Measurements from ENCODE around the gene CHN2. TPM values are rescaled to one million over a fixed set of nuclear protein-coding genes. Genes with fewer than 3 reads are reported as not detected.

CHN2 gene
- total RNA-seq, 1 donor, result 0.81 TPM

- DNase-seq (ENCODE audit: low read depth), result no peak
- H3K4me3 ChIP-seq (ENCODE audit: low read depth, low read length), result no peak overlapping the region
Measured at GRCh38 chr7:29480934-29481651, 286.5 kb downstream of the CHN2 start.

GRCh38 chr7:29482056-29482455 is 287.5 kb downstream of the CHN2 start:
- TF ChIP-seq CTCF (IDR thresholded peaks at IDR 0.05; ENCODE audit: insufficient read depth, low read length), result no peak
- no peak for DNase-seq (ENCODE audit: low read depth)
- H3K4me3 ChIP-seq (ENCODE audit: low read depth, low read length), result no peak overlapping the region

More at GRCh38 chr7:29480934-29481651, 286.5 kb downstream of the CHN2 start:
- TF ChIP-seq CTCF (IDR thresholded peaks at IDR 0.05; ENCODE audit: insufficient read depth, low read length), result no peak

- no peak for TF ChIP-seq CTCF (IDR thresholded peaks at IDR 0.05; ENCODE audit: insufficient read depth, low read length)
- peak; percentile 30 for DNase-seq (ENCODE audit: low read depth)
- no peak overlapping the region for H3K4me3 ChIP-seq (ENCODE audit: low read depth, low read length)
Measured at GRCh38 chr7:29483219-29484104, 288.9 kb downstream of the CHN2 start.

- TF ChIP-seq CTCF (IDR thresholded peaks at IDR 0.05; ENCODE audit: insufficient read depth, low read length), result no peak
- DNase-seq (ENCODE audit: low read depth), result no peak
- no peak overlapping the region for H3K4me3 ChIP-seq (ENCODE audit: low read depth, low read length)
Measured at GRCh38 chr7:29484280-29484679, 289.7 kb downstream of the CHN2 start.

GRCh38 chr7:29485339-29486190 is 291.0 kb downstream of the CHN2 start:
- DNase-seq (ENCODE audit: low read depth), result no peak
- TF ChIP-seq CTCF (IDR thresholded peaks at IDR 0.05; ENCODE audit: insufficient read depth, low read length), result no peak
- no peak overlapping the region for H3K4me3 ChIP-seq (ENCODE audit: low read depth, low read length)

- DNase-seq (ENCODE audit: low read depth), result no peak
- no peak overlapping the region for H3K4me3 ChIP-seq (ENCODE audit: low read depth, low read length)
- no peak for TF ChIP-seq CTCF (IDR thresholded peaks at IDR 0.05; ENCODE audit: insufficient read depth, low read length)
Measured at GRCh38 chr7:29486191-29486700, 291.7 kb downstream of the CHN2 start.
